SK-N-SH treated with all-trans-retinoic acid at 6 μM for 48 hours (cell line): Measurements from ENCODE around the gene SYNGR3.

Source experiments
- ATAC-seq: fragments of 200-7000 bp; cut with Tn5 transposase; 3 replicates; pipeline ENCODE4 v1.9.1; 2020; ENCODE audit warnings: mild to moderate bottlenecking, moderate library complexity
- ARNTL ChIP-seq: fragments of 450-650 bp; formaldehyde crosslinking; IDR thresholded peaks from 2 replicates; pipeline ENCODE4 v1.5.0; 2020; ENCODE audit warnings: low read depth, mild to moderate bottlenecking, moderate library complexity, borderline replicate concordance
- BACH2 ChIP-seq: fragments of 250-450 bp; sonication (Bioruptor Pico); IDR thresholded peaks from 2 replicates; pipeline ENCODE4 v1.9.0; 2021; ENCODE audit warnings: mild to moderate bottlenecking, borderline replicate concordance
- CSDC2 ChIP-seq: fragments of 250-450 bp; sonication (Bioruptor Pico); IDR thresholded peaks from 2 replicates; pipeline ENCODE4 v1.5.0; 2020; ENCODE audit warnings: mild to moderate bottlenecking, moderate library complexity
- ESRRG ChIP-seq: fragments of 250-450 bp; sonication (Bioruptor Pico); IDR thresholded peaks from 2 replicates; pipeline ENCODE4 v1.6.1; 2021; ENCODE audit warnings: mild to moderate bottlenecking
- GLIS3 ChIP-seq: fragments of 250-450 bp; sonication (Bioruptor Pico); IDR thresholded peaks from 2 replicates; pipeline ENCODE4 v1.5.0; 2020; ENCODE audit warnings: mild to moderate bottlenecking, moderate library complexity
- ISL1 ChIP-seq: fragments of 250-450 bp; sonication (Bioruptor Pico); IDR thresholded peaks from 2 replicates; pipeline ENCODE4 v2.1.2; 2022; ENCODE audit warnings: mild to moderate bottlenecking, moderate library complexity
- OSR1 ChIP-seq: fragments of 250-450 bp; sonication (Bioruptor Pico); IDR thresholded peaks from 2 replicates; pipeline ENCODE4 v1.8.0; 2022; ENCODE audit warnings: moderate library complexity, mild to moderate bottlenecking, inconsistent platforms
- PPARA ChIP-seq: fragments of 250-450 bp; sonication (Bioruptor Pico); IDR thresholded peaks from 2 replicates; pipeline ENCODE4 v1.5.0; 2020; ENCODE audit warnings: mild to moderate bottlenecking, borderline replicate concordance
- RARB ChIP-seq: fragments of 250-450 bp; sonication (Bioruptor Pico); IDR thresholded peaks from 2 replicates; pipeline ENCODE4 v1.8.0; 2021; ENCODE audit warnings: mild to moderate bottlenecking, moderate library complexity
- TCF4 ChIP-seq: fragments of 250-450 bp; sonication (Bioruptor Pico); IDR thresholded peaks from 2 replicates; pipeline ENCODE4 v1.8.0; 2021; ENCODE audit warnings: mild to moderate bottlenecking, moderate library complexity, borderline replicate concordance
- TOX ChIP-seq: fragments of 250-450 bp; sonication (Bioruptor Pico); IDR thresholded peaks from 2 replicates; pipeline ENCODE4 v1.8.0; 2021; ENCODE audit warnings: mild to moderate bottlenecking, moderate library complexity, borderline replicate concordance
- ZC3H10 ChIP-seq: fragments of 250-450 bp; sonication (Bioruptor Pico); IDR thresholded peaks from 2 replicates; pipeline ENCODE4 v1.5.1; 2021; ENCODE audit warnings: mild to moderate bottlenecking, moderate library complexity
- ZFP3 ChIP-seq: fragments of 250-450 bp; sonication (Bioruptor Pico); IDR thresholded peaks from 2 replicates; pipeline ENCODE4 v1.5.0; 2020; ENCODE audit warnings: mild to moderate bottlenecking, moderate library complexity
- ZFP30 ChIP-seq: fragments of 450-650 bp; formaldehyde crosslinking; IDR thresholded peaks from 2 replicates; pipeline ENCODE4 v1.5.0; 2022; ENCODE audit warnings: mild to moderate bottlenecking, moderate library complexity
- ZNF565 ChIP-seq: fragments of 450-650 bp; formaldehyde crosslinking; conservative IDR thresholded peaks from 2 replicates; pipeline ENCODE4 v1.5.0; 2020; ENCODE audit warnings: low read depth, mild to moderate bottlenecking, moderate library complexity
- ZNF70 ChIP-seq: fragments of 450-650 bp; formaldehyde crosslinking; IDR thresholded peaks from 2 replicates; pipeline ENCODE4 v1.5.0; 2020; ENCODE audit warnings: mild to moderate bottlenecking, moderate library complexity
- ZNF8 ChIP-seq: fragments of 450-650 bp; formaldehyde crosslinking; IDR thresholded peaks from 2 replicates; pipeline ENCODE4 v1.5.0; 2020; ENCODE audit warnings: mild to moderate bottlenecking, moderate library complexity
- TF ChIP-seq, protein P1 (sequence below): fragments of 250-450 bp; sonication (Bioruptor Pico); IDR thresholded peaks from 2 replicates; pipeline ENCODE4 v1.5.1; 2021; ENCODE audit warnings: mild to moderate bottlenecking, moderate library complexity
- TF ChIP-seq, protein P2 (sequence below): fragments of 250-450 bp; sonication (Bioruptor Pico); IDR thresholded peaks from 2 replicates; pipeline ENCODE4 v1.8.0; 2021; ENCODE audit warnings: low read depth, mild to moderate bottlenecking, moderate library complexity, borderline replicate concordance
- TF ChIP-seq, protein P3 (sequence below): fragments of 250-450 bp; sonication (Bioruptor Pico); IDR thresholded peaks from 2 replicates; pipeline ENCODE4 v1.5.0; 2020; ENCODE audit warnings: mild to moderate bottlenecking, moderate library complexity
- TF ChIP-seq, protein P4 (sequence below): fragments of 250-450 bp; sonication (Bioruptor Pico); IDR thresholded peaks from 2 replicates; pipeline ENCODE4 v1.8.0; 2020; ENCODE audit warnings: mild to moderate bottlenecking, moderate library complexity, borderline replicate concordance
- TF ChIP-seq, protein P5 (sequence below): fragments of 250-450 bp; sonication (Bioruptor Pico); IDR thresholded peaks from 2 replicates; pipeline ENCODE4 v1.5.1; 2020; ENCODE audit warnings: low read depth, mild to moderate bottlenecking, moderate library complexity

Gene SYNGR3

DNA sequence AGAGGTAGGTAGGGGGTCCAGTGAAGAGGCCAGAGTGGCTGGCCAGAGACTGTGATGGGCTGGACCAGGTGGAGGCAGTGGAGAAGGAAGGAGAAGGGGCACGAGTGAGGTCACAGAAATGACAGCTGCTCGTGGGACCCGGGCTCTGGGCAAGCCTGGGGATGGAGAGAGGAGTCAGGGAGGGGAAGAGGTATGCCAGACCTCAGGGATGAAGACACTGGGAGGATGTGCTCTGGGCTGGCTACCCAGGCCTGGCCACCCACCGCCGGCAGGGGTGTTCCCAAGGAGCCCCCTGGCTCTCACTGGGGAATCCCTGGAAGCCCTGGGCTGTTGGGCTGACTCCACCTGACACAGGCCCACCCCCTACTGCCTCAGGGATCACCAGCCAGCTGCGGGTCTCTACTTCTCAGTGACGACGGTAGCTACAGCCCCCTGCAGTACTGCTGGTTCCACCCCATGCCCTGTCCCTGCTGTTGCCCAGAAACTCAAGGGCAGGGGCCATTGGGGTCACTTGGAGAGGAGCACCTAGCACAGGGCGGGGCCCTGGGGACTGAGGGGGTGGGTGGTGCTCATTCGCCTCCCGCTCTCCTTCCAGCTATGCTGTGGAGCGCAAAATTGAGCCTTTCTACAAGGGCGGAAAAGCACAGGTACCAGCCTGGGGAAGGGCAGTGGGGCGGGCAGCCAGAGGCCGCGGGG is 16.2 kb upstream of the SYNGR3 start (continued):
- TF ChIP-seq, protein P1, sequence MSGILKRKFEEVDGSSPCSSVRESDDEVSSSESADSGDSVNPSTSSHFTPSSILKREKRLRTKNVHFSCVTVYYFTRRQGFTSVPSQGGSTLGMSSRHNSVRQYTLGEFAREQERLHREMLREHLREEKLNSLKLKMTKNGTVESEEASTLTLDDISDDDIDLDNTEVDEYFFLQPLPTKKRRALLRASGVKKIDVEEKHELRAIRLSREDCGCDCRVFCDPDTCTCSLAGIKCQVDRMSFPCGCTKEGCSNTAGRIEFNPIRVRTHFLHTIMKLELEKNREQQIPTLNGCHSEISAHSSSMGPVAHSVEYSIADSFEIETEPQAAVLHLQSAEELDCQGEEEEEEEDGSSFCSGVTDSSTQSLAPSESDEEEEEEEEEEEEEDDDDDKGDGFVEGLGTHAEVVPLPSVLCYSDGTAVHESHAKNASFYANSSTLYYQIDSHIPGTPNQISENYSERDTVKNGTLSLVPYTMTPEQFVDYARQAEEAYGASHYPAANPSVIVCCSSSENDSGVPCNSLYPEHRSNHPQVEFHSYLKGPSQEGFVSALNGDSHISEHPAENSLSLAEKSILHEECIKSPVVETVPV (CRISPR knock-in tag), result no peak
- TF ChIP-seq, protein P2, sequence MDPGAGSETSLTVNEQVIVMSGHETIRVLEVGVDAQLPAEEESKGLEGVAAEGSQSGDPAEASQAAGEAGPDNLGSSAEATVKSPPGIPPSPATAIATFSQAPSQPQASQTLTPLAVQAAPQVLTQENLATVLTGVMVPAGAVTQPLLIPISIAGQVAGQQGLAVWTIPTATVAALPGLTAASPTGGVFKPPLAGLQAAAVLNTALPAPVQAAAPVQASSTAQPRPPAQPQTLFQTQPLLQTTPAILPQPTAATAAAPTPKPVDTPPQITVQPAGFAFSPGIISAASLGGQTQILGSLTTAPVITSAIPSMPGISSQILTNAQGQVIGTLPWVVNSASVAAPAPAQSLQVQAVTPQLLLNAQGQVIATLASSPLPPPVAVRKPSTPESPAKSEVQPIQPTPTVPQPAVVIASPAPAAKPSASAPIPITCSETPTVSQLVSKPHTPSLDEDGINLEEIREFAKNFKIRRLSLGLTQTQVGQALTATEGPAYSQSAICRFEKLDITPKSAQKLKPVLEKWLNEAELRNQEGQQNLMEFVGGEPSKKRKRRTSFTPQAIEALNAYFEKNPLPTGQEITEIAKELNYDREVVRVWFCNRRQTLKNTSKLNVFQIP (CRISPR knock-in tag), result no peak
- TF ChIP-seq TOX (CRISPR knock-in tag), result no peak
- TF ChIP-seq TCF4 (CRISPR knock-in tag), result no peak
- no peak for TF ChIP-seq ZNF565 (CRISPR knock-in tag)
- TF ChIP-seq, protein P3, sequence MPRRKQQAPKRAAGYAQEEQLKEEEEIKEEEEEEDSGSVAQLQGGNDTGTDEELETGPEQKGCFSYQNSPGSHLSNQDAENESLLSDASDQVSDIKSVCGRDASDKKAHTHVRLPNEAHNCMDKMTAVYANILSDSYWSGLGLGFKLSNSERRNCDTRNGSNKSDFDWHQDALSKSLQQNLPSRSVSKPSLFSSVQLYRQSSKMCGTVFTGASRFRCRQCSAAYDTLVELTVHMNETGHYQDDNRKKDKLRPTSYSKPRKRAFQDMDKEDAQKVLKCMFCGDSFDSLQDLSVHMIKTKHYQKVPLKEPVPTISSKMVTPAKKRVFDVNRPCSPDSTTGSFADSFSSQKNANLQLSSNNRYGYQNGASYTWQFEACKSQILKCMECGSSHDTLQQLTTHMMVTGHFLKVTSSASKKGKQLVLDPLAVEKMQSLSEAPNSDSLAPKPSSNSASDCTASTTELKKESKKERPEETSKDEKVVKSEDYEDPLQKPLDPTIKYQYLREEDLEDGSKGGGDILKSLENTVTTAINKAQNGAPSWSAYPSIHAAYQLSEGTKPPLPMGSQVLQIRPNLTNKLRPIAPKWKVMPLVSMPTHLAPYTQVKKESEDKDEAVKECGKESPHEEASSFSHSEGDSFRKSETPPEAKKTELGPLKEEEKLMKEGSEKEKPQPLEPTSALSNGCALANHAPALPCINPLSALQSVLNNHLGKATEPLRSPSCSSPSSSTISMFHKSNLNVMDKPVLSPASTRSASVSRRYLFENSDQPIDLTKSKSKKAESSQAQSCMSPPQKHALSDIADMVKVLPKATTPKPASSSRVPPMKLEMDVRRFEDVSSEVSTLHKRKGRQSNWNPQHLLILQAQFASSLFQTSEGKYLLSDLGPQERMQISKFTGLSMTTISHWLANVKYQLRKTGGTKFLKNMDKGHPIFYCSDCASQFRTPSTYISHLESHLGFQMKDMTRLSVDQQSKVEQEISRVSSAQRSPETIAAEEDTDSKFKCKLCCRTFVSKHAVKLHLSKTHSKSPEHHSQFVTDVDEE, result no peak
- TF ChIP-seq ZC3H10, result no peak
- no peak for TF ChIP-seq ZFP3 (CRISPR knock-in tag)

DNA sequence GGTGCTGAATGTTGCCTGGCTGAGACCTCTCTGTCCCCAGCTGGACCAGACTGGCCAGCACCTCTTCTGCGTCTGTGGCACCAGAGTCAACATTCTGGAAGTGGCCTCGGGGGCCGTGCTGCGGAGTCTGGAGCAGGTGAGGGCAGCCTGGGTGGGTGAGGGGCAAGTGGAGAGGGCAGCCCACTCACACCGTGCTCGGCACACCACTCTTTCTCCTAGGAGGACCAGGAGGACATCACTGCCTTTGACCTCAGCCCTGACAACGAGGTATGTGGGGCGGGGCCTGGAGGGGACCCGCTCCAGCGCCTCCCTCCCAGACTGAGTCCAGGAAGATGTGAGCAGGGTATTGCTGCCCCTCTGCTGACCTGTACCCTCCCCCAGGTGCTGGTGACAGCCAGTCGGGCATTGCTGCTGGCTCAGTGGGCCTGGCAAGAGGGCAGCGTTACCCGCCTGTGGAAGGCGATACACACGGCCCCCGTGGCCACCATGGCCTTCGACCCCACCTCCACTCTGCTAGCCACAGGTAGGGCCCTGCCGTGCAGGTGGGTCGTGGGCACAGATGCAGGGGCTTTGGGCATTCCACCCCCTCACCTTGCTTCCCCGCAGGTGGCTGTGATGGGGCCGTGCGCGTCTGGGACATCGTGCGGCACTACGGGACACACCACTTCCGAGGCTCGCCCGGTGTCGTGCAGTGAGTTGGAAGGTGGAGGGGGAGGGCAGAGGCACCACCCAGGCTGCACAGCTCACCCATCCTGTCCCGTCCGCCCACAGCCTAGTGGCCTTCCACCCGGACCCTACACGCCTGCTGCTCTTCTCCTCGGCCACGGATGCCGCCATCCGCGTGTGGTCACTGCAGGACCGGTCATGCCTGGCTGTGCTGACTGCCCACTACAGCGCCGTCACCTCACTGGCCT is 15.4 kb upstream of the SYNGR3 start:
- TF ChIP-seq TOX (CRISPR knock-in tag) (no peak), ESRRG (CRISPR knock-in tag) (no peak), ARNTL (CRISPR knock-in tag) (no peak), ZNF8 (CRISPR knock-in tag) (no peak), ZFP30 (CRISPR knock-in tag) (no peak), RARB (no peak), PPARA (CRISPR knock-in tag) (no peak), ZFP3 (CRISPR knock-in tag) (no peak), GLIS3 (no peak), CSDC2 (CRISPR knock-in tag) (no peak), ZNF565 (CRISPR knock-in tag) (no peak), ISL1 (CRISPR knock-in tag) (no peak), BACH2 (CRISPR knock-in tag) (no peak), OSR1 (CRISPR knock-in tag) (no peak), ZNF70 (CRISPR knock-in tag) (no peak)
- TF ChIP-seq, protein P1 (CRISPR knock-in tag), result no peak
- TF ChIP-seq, protein P4, sequence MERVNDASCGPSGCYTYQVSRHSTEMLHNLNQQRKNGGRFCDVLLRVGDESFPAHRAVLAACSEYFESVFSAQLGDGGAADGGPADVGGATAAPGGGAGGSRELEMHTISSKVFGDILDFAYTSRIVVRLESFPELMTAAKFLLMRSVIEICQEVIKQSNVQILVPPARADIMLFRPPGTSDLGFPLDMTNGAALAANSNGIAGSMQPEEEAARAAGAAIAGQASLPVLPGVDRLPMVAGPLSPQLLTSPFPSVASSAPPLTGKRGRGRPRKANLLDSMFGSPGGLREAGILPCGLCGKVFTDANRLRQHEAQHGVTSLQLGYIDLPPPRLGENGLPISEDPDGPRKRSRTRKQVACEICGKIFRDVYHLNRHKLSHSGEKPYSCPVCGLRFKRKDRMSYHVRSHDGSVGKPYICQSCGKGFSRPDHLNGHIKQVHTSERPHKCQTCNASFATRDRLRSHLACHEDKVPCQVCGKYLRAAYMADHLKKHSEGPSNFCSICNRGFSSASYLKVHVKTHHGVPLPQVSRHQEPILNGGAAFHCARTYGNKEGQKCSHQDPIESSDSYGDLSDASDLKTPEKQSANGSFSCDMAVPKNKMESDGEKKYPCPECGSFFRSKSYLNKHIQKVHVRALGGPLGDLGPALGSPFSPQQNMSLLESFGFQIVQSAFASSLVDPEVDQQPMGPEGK (CRISPR knock-in tag), result no peak
- TF ChIP-seq, protein P3, result no peak
- TF ChIP-seq, protein P5, sequence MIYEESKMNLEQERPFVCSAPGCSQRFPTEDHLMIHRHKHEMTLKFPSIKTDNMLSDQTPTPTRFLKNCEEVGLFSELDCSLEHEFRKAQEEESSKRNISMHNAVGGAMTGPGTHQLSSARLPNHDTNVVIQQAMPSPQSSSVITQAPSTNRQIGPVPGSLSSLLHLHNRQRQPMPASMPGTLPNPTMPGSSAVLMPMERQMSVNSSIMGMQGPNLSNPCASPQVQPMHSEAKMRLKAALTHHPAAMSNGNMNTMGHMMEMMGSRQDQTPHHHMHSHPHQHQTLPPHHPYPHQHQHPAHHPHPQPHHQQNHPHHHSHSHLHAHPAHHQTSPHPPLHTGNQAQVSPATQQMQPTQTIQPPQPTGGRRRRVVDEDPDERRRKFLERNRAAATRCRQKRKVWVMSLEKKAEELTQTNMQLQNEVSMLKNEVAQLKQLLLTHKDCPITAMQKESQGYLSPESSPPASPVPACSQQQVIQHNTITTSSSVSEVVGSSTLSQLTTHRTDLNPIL (CRISPR knock-in tag), result no peak
- ATAC-seq, result no peak
